A549 (cell line): ENCODE measurements around the gene NOS2. TPM values are rescaled to one million over a fixed set of nuclear protein-coding genes. Genes with fewer than 3 reads are reported as not detected.

Experiments
- ATAC-seq, 2 experiments: fragments of 200-7000 bp in 1 of 2; fragments of >200 bp in 1 of 2; cut with Nextera tagmentation in 1 of 2; cut with Tn5 transposase in 1 of 2; 3 replicates each; pipeline versions ENCODE4 v1.8.0 to v1.9.1; 2018 to 2020; ENCODE audit warnings: mild to moderate bottlenecking in 1 of 2, moderate library complexity in 1 of 2
- CTCF ChIA-PET: fragments of 300-600 bp; sonication (Branson Sonifier 250); formaldehyde crosslinking; extraction: SDS; loops from one replicate; lab custom pipeline; 2021; ENCODE audit warnings: antibody characterized with exemption, inconsistent platforms; lab: Yijun Ruan, JAX
- POLR2A ChIA-PET: fragments of 350-600 bp; formaldehyde crosslinking; extraction: SDS; loops from one replicate; lab custom pipeline; 2021; ENCODE audit warnings: antibody characterized with exemption, inconsistent platforms; lab: Yijun Ruan, JAX
- DNase-seq, 2 experiments: peaks; one replicate each; pipeline versions ENCODE4 v3.0.0 to v3.0.0-alpha.2; 2011 to 2016; ENCODE audit warnings: low read depth in 1 of 2, low spot score in 1 of 2
- FAIRE-seq: peaks from 2 replicates; lab custom pipeline; 2011; peaks lifted over from hg19 to GRCh38; lab: Jason Lieb, UNC
- H3K27ac ChIP-seq, 2 experiments: fragments of >200 bp; sonication (Bioruptor Twin); formaldehyde crosslinking; 3 replicates each; pipeline ENCODE4 v1.5.1; 2016 to 2017
- H3K4me1 ChIP-seq: fragments of >200 bp; sonication (Bioruptor Twin); formaldehyde crosslinking; 3 replicates; pipeline ENCODE4 v1.6.1; 2016
- H3K4me2 ChIP-seq: fragments of >200 bp; sonication (Bioruptor Twin); formaldehyde crosslinking; 3 replicates; pipeline ENCODE4 v1.6.1; 2016
- H3K4me3 ChIP-seq: fragments of >200 bp; sonication (Bioruptor Twin); formaldehyde crosslinking; 3 replicates; pipeline ENCODE4 v1.5.1; 2016
- H3K9me3 ChIP-seq: fragments of >200 bp; sonication (Bioruptor Twin); formaldehyde crosslinking; 3 replicates; pipeline ENCODE4 v1.6.1; 2016
- CBX2 ChIP-seq: fragments of 200-600 bp; sonication (generic); IDR thresholded peaks from 2 replicates; pipeline ENCODE4 v1.6.1; 2016; ENCODE audit warnings: low read depth, mild to moderate bottlenecking, borderline replicate concordance
- CHD4 ChIP-seq: fragments of 200-600 bp; sonication (generic); IDR thresholded peaks from 2 replicates; pipeline ENCODE4 v1.6.1; 2016; ENCODE audit warnings: antibody characterized with exemption, mild to moderate bottlenecking, borderline replicate concordance
- FOXS1 ChIP-seq: fragments of 250-450 bp; sonication (Bioruptor Pico); IDR thresholded peaks from 2 replicates; pipeline ENCODE4 v1.5.0; 2020; ENCODE audit warnings: mild to moderate bottlenecking, moderate library complexity
- HOXB13 ChIP-seq: fragments of 250-450 bp; sonication (Bioruptor Pico); IDR thresholded peaks from 2 replicates; pipeline ENCODE4 v1.5.0; 2020; ENCODE audit warnings: low read depth, mild to moderate bottlenecking, moderate library complexity
- JUNB ChIP-seq: fragments of >200 bp; sonication (Bioruptor Twin); formaldehyde crosslinking; IDR thresholded peaks from 2 replicates; pipeline ENCODE4 v1.6.1; 2016
- MAZ ChIP-seq: fragments of 150-350 bp; IDR thresholded peaks from 2 replicates; pipeline ENCODE4 v1.6.1; 2014; ENCODE audit warnings: antibody characterized with exemption, low read depth, low read length, borderline replicate concordance
- NPAS2 ChIP-seq: fragments of 250-450 bp; sonication (Bioruptor Pico); IDR thresholded peaks from 2 replicates; pipeline ENCODE4 v1.8.0; 2022; ENCODE audit warnings: mild to moderate bottlenecking, moderate library complexity, borderline replicate concordance
- POLR2A ChIP-seq: IDR thresholded peaks from 2 replicates; pipeline ENCODE4 v1.6.1; 2012; ENCODE audit warnings: mild to moderate bottlenecking, low read length
- RARB ChIP-seq: fragments of 250-450 bp; sonication (Bioruptor Pico); IDR thresholded peaks from 2 replicates; pipeline ENCODE4 v1.8.0; 2021; ENCODE audit warnings: mild to moderate bottlenecking, moderate library complexity
- RFX5 ChIP-seq: fragments of 450-650 bp; IDR thresholded peaks from 2 replicates; pipeline ENCODE4 v1.7.1; 2014; ENCODE audit warnings: antibody characterized with exemption, mild to moderate bottlenecking, moderate library complexity
- SREBF2 ChIP-seq: fragments of 450-650 bp; IDR thresholded peaks from 2 replicates; pipeline ENCODE4 v1.6.1; 2014; ENCODE audit warnings: mild to moderate bottlenecking, moderate library complexity
- ZFP36 ChIP-seq: fragments of 450-650 bp; IDR thresholded peaks from 2 replicates; pipeline ENCODE4 v1.6.1; 2014; ENCODE audit warnings: borderline replicate concordance; ENCODE audit not compliant: partially characterized antibody
- ZNF302 ChIP-seq: fragments of 250-450 bp; sonication (Bioruptor Pico); IDR thresholded peaks from 2 replicates; pipeline ENCODE4 v1.9.0; 2021; ENCODE audit warnings: inconsistent platforms, mild to moderate bottlenecking, moderate library complexity
- WGBS: methylation state at CpG from one replicate; pipeline ENCODE4 v1.1.6; 2017; ENCODE audit errors: missing lambda C conversion rate; 5-methylcytosine and 5-hydroxymethylcytosine counted together
- polyA plus RNA-seq, 4 experiments: library from polyadenylated mRNA; depleted of rRNA in 3 of 4; stranded (reverse); fragments of >200 nt; fragmentation: RNase III in 1 of 4; extraction: RNeasy Plus Mini Kit Qiagen cat#74134 plus additional on column Dnase treatment in 1 of 4; gene quantifications; 2 replicates in 3 of 4; 3 replicates in 1 of 4; pipeline ENCODE4 v1.2.3, GENCODE V29; 2011 to 2017
- TF ChIP-seq, protein P1 (sequence below): fragments of 200-600 bp; sonication (generic); IDR thresholded peaks from 2 replicates; pipeline ENCODE4 v1.6.1; 2016; ENCODE audit warnings: antibody characterized with exemption, mild to moderate bottlenecking, moderate library complexity
- TF ChIP-seq, protein P2 (sequence below): fragments of 250-450 bp; sonication (Bioruptor Pico); IDR thresholded peaks from 2 replicates; pipeline ENCODE4 v1.5.0; 2020; ENCODE audit warnings: low read depth, mild to moderate bottlenecking, moderate library complexity
- TF ChIP-seq, protein P3 (sequence below): IDR thresholded peaks from 2 replicates; pipeline ENCODE4 v1.6.1; 2012
- TF ChIP-seq, protein P4 (sequence below): IDR thresholded peaks from 2 replicates; pipeline ENCODE4 v1.6.1; 2012; ENCODE audit warnings: low read depth, borderline replicate concordance

The NOS2 gene
- polyA plus RNA-seq, 2 of the 4 experiments (the other 2 are of a cell fraction) = 0.08 to 0.17 TPM

- TF ChIP-seq, protein P1, sequence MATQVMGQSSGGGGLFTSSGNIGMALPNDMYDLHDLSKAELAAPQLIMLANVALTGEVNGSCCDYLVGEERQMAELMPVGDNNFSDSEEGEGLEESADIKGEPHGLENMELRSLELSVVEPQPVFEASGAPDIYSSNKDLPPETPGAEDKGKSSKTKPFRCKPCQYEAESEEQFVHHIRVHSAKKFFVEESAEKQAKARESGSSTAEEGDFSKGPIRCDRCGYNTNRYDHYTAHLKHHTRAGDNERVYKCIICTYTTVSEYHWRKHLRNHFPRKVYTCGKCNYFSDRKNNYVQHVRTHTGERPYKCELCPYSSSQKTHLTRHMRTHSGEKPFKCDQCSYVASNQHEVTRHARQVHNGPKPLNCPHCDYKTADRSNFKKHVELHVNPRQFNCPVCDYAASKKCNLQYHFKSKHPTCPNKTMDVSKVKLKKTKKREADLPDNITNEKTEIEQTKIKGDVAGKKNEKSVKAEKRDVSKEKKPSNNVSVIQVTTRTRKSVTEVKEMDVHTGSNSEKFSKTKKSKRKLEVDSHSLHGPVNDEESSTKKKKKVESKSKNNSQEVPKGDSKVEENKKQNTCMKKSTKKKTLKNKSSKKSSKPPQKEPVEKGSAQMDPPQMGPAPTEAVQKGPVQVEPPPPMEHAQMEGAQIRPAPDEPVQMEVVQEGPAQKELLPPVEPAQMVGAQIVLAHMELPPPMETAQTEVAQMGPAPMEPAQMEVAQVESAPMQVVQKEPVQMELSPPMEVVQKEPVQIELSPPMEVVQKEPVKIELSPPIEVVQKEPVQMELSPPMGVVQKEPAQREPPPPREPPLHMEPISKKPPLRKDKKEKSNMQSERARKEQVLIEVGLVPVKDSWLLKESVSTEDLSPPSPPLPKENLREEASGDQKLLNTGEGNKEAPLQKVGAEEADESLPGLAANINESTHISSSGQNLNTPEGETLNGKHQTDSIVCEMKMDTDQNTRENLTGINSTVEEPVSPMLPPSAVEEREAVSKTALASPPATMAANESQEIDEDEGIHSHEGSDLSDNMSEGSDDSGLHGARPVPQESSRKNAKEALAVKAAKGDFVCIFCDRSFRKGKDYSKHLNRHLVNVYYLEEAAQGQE = no peak
- TF ChIP-seq RARB = no peak
- no peak for TF ChIP-seq RFX5
- TF ChIP-seq FOXS1 (CRISPR knock-in tag) = no peak
- TF ChIP-seq ZNF302 (CRISPR knock-in tag) = no peak
- TF ChIP-seq, protein P2, sequence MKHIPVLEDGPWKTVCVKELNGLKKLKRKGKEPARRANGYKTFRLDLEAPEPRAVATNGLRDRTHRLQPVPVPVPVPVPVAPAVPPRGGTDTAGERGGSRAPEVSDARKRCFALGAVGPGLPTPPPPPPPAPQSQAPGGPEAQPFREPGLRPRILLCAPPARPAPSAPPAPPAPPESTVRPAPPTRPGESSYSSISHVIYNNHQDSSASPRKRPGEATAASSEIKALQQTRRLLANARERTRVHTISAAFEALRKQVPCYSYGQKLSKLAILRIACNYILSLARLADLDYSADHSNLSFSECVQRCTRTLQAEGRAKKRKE (CRISPR knock-in tag) = no peak
- TF ChIP-seq JUNB = no peak
These were observed 6.3 kb downstream of the NOS2 start (continued) for GRCh38 chr17:27793906-27794569.

- no peak for FAIRE-seq
- DNase-seq = peak in 1 of 2 experiments; percentile 37
- TF ChIP-seq SREBF2 (no peak), MAZ (no peak), POLR2A (peak; percentile 31; the same call in 1 of the 2 replicates)
- TF ChIP-seq, protein P3, sequence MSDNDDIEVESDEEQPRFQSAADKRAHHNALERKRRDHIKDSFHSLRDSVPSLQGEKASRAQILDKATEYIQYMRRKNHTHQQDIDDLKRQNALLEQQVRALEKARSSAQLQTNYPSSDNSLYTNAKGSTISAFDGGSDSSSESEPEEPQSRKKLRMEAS = peak; percentile 81
- TF ChIP-seq, protein P4, sequence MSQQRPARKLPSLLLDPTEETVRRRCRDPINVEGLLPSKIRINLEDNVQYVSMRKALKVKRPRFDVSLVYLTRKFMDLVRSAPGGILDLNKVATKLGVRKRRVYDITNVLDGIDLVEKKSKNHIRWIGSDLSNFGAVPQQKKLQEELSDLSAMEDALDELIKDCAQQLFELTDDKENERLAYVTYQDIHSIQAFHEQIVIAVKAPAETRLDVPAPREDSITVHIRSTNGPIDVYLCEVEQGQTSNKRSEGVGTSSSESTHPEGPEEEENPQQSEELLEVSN = peak; percentile 93
- WGBS = 29% methylated on average over 16 of the region's 58 CpGs
- H3K27ac ChIP-seq = peak overlapping the region; percentile 32 to 73; a peak in 5 of 6 replicates
- H3K4me2 ChIP-seq = peak overlapping the region; percentile 100
- peak; percentile 69 to 85 for ATAC-seq
- peaks cover 10% of the 10 kb centered on the region; the same call in 2 of the 3 replicates for H3K4me1 ChIP-seq
- CTCF ChIA-PET = interaction anchor here (0.6 to 5.1 kb wide), 9 partner anchors 12 to 460 kb away, joined by 3 to 58 read pairs (median 4); no protein-coding TSS in a partner anchor
- POLR2A ChIA-PET = no interaction called here
- no peaks in the 10 kb centered on the region for H3K9me3 ChIP-seq
- peak overlapping the region; percentile 53 for H3K4me3 ChIP-seq
These were observed 7.0 kb downstream of the NOS2 start for GRCh38 chr17:27793168-27793905.

DNA sequence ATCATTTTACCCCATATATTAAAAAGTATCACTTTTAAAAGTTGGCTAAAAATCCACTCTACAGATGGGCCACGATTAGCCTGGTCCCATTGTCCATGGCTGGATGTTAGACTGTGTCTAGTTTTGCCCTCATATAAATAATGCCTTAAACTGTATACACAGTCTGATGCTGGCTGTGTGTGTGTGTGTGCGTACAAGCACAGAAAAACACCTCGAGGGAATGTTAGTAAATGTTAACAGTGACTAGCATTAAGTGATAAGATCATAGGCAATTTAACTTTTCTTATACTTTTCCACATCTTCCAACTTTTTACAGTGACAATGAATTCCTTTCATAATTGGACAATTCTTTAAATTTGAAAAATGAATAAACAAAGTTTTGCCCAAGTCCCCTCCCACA is 8.2 kb downstream of the NOS2 start:
- no peak for DNase-seq
- H3K9me3 ChIP-seq = no peaks in the 10 kb centered on the region
- CTCF ChIA-PET = interaction anchor here (1.7 kb wide), 1 partner anchor 167 kb away, joined by 3 read pairs; no protein-coding TSS in a partner anchor
- TF ChIP-seq ZFP36 (no peak), HOXB13 (CRISPR knock-in tag) (no peak), CHD4 (no peak), POLR2A (no peak), NPAS2 (CRISPR knock-in tag) (no peak), CBX2 (no peak)
- no peak overlapping the region for H3K4me2 ChIP-seq
- 37% methylated on average over 3 of the region's 3 CpGs for WGBS
- POLR2A ChIA-PET = no interaction called here
- H3K4me3 ChIP-seq = no peak overlapping the region
- ATAC-seq = no peak
- H3K27ac ChIP-seq = no peak overlapping the region
- peak; percentile 72 for FAIRE-seq
- H3K4me1 ChIP-seq = peaks cover 10% of the 10 kb centered on the region; the same call in 2 of the 3 replicates
